MM.1S (cell line): ENCODE measurements around the gene IL15RA.

Experiments
- DNase-seq: peaks from one replicate; pipeline ENCODE4 v3.0.0-alpha.2; 2015
- H2AFZ ChIP-seq: fragments of 300-600 bp; sonication (generic); 2 replicates; pipeline ENCODE4 v1.6.0; 2016; ENCODE audit warnings: antibody characterized with exemption, low read length
- H3F3A ChIP-seq: fragments of 300-600 bp; sonication (generic); 2 replicates; pipeline ENCODE4 v1.6.1; 2016; ENCODE audit warnings: mild to moderate bottlenecking, antibody characterized with exemption, low read length, moderate library complexity, mixed read lengths; ENCODE audit not compliant: insufficient read depth
- H3K27ac ChIP-seq: fragments of 300-600 bp; sonication (generic); 2 replicates; pipeline ENCODE4 v1.5.1; 2016; ENCODE audit warnings: mild to moderate bottlenecking, low read length
- H3K27me3 ChIP-seq: fragments of 300-600 bp; sonication (generic); replicated peaks from 2 replicates; pipeline ENCODE4 v1.6.0; 2016; ENCODE audit warnings: low read length; ENCODE audit not compliant: insufficient read depth
- H3K36me3 ChIP-seq: fragments of 300-600 bp; sonication (generic); replicated peaks from 2 replicates; pipeline ENCODE4 v1.6.1; 2016; ENCODE audit warnings: mild to moderate bottlenecking, low read length, mixed read lengths; ENCODE audit not compliant: insufficient read depth
- H3K4me1 ChIP-seq: fragments of 300-600 bp; sonication (generic); 2 replicates; pipeline ENCODE4 v1.6.1; 2016; ENCODE audit warnings: low read length, mixed read lengths
- H3K4me2 ChIP-seq: fragments of 300-600 bp; sonication (generic); 2 replicates; pipeline ENCODE4 v1.6.0; 2016; ENCODE audit warnings: low read depth, low read length
- H3K4me3 ChIP-seq: fragments of 300-600 bp; sonication (generic); 2 replicates; pipeline ENCODE4 v1.5.1; 2016; ENCODE audit warnings: low read length, mixed read lengths
- H3K79me2 ChIP-seq: fragments of 300-600 bp; sonication (generic); 2 replicates; pipeline ENCODE4 v1.6.1; 2016; ENCODE audit warnings: mixed run types, low read length, mixed read lengths
- H3K9ac ChIP-seq: fragments of 300-600 bp; sonication (generic); 2 replicates; pipeline ENCODE4 v1.6.1; 2016; ENCODE audit warnings: low read length, mixed read lengths
- H3K9me2 ChIP-seq: fragments of 300-600 bp; sonication (generic); replicated peaks from 2 replicates; pipeline ENCODE4 v1.6.1; 2016; ENCODE audit warnings: mild to moderate bottlenecking, low read length, mixed read lengths; ENCODE audit not compliant: insufficient read depth
- H3K9me3 ChIP-seq: fragments of 300-600 bp; sonication (generic); replicated peaks from 2 replicates; pipeline ENCODE4 v1.6.1; 2016; ENCODE audit warnings: mild to moderate bottlenecking, low read length, mixed read lengths; ENCODE audit not compliant: insufficient read depth
- H4K20me1 ChIP-seq: fragments of 300-600 bp; sonication (generic); 2 replicates; pipeline ENCODE4 v1.6.1; 2016; ENCODE audit warnings: mild to moderate bottlenecking, low read length, moderate library complexity, mixed read lengths; ENCODE audit not compliant: insufficient read depth
- CTCF ChIP-seq: fragments of 300-600 bp; sonication (generic); IDR thresholded peaks from 2 replicates; pipeline ENCODE4 v1.5.1; 2016; ENCODE audit warnings: antibody characterized with exemption, low read length, mixed read lengths
- EZH2 ChIP-seq: fragments of 300-600 bp; sonication (generic); optimal IDR thresholded peaks from 2 replicates; pipeline ENCODE3; 2017; ENCODE audit warnings: low read depth, mild to moderate bottlenecking, antibody characterized with exemption, low read length, mixed read lengths
- EZH2phosphoT487 ChIP-seq: fragments of 300-600 bp; sonication (generic); IDR thresholded peaks from 2 replicates; pipeline ENCODE4 v1.6.1; 2018; ENCODE audit warnings: antibody characterized with exemption, low read length

IL15RA gene

GRCh38 chr10:5904227-5904626, 73.1 kb downstream of the IL15RA start:
- TF ChIP-seq CTCF = no peak
- no peak for TF ChIP-seq EZH2
- no peak for TF ChIP-seq EZH2phosphoT487

GRCh38 chr10:5903563-5903962, 73.8 kb downstream of the IL15RA start:
- Histone ChIP-seq H3K27me3 (no peaks in the 10 kb centered on the region), H3K36me3 (peaks cover 3% of the 10 kb centered on the region; the same call in 1 of the 2 replicates), H3K4me2 (peak overlapping the region; percentile 65), H2AFZ (no peak overlapping the region), H3K9ac (peak overlapping the region; percentile 34; the same call in 1 of the 2 replicates), H3F3A (peaks cover 36% of the 10 kb centered on the region), H3K27ac (peak overlapping the region; percentile 100), H3K4me3 (0 out of 2 replicates have a peak overlapping the region, but pooled peaks have one; percentile 3), H3K4me1 (peaks cover 48% of the 10 kb centered on the region), H3K79me2 (peaks cover 85% of the 10 kb centered on the region), H3K9me3 (no peaks in the 10 kb centered on the region), H4K20me1 (no peaks in the 10 kb centered on the region), H3K9me2 (no peaks in the 10 kb centered on the region)
- no peak for DNase-seq
- TF ChIP-seq EZH2 = no peak
- TF ChIP-seq EZH2phosphoT487 = no peak
- TF ChIP-seq CTCF = no peak

More at GRCh38 chr10:5904227-5904626, 73.1 kb downstream of the IL15RA start:
- Histone ChIP-seq H4K20me1 (no peaks in the 10 kb centered on the region), H3K4me3 (no peak overlapping the region), H3K4me1 (peaks cover 43% of the 10 kb centered on the region), H3K36me3 (peaks cover 8% of the 10 kb centered on the region), H3K9ac (peak overlapping the region; percentile 39; the same call in 1 of the 2 replicates), H3K9me3 (no peaks in the 10 kb centered on the region), H2AFZ (no peak overlapping the region), H3K9me2 (no peaks in the 10 kb centered on the region), H3F3A (peaks cover 36% of the 10 kb centered on the region), H3K27ac (peak overlapping the region; percentile 100), H3K4me2 (peak overlapping the region; percentile 44; the same call in 1 of the 2 replicates), H3K27me3 (no peaks in the 10 kb centered on the region), H3K79me2 (peaks cover 85% of the 10 kb centered on the region)
- peak; percentile 96 for DNase-seq

- Histone ChIP-seq H2AFZ (no peak overlapping the region), H3K9me2 (no peaks in the 10 kb centered on the region), H3K9me3 (no peaks in the 10 kb centered on the region), H3K4me2 (no peak overlapping the region), H3K9ac (no peak overlapping the region), H3K4me3 (no peak overlapping the region), H3F3A (peaks cover 36% of the 10 kb centered on the region), H4K20me1 (no peaks in the 10 kb centered on the region), H3K79me2 (peaks cover 86% of the 10 kb centered on the region), H3K36me3 (peaks cover 3% of the 10 kb centered on the region; the same call in 1 of the 2 replicates), H3K4me1 (peaks cover 54% of the 10 kb centered on the region), H3K27me3 (no peaks in the 10 kb centered on the region), H3K27ac (peak overlapping the region; percentile 100; the same call in 1 of the 2 replicates)
- TF ChIP-seq EZH2 = no peak
- TF ChIP-seq CTCF = no peak
- TF ChIP-seq EZH2phosphoT487 = no peak
- DNase-seq = no peak
These were observed 74.7 kb downstream of the IL15RA start for GRCh38 chr10:5902511-5903274.
